Retinal pigment epithelial cell (primary cell): ENCODE results near the gene MAP1S.

Experiments
- DNase-seq: peaks from one replicate; pipeline ENCODE4 v3.0.0-alpha.2; 2010; ENCODE audit warnings: low read depth
- H3K4me3 ChIP-seq: 2 replicates; pipeline ENCODE4 v1.5.1; 2011; ENCODE audit warnings: mild to moderate bottlenecking, low read length, control low read depth, moderate library complexity
- CTCF ChIP-seq: conservative IDR thresholded peaks from 2 replicates; pipeline ENCODE4 v1.5.1; 2011; ENCODE audit warnings: low read depth, low read length, control low read depth, inconsistent platforms

Gene MAP1S

GRCh38 chr19:17695198-17695597, 24.1 kb upstream of the MAP1S start:
- H3K4me3 ChIP-seq = no peak overlapping the region
- no peak for TF ChIP-seq CTCF
- no peak for DNase-seq

- TF ChIP-seq CTCF = peak; percentile 85
- DNase-seq = no peak
- no peak overlapping the region for H3K4me3 ChIP-seq
Measured at GRCh38 chr19:17703824-17704463, 15.3 kb upstream of the MAP1S start.

GRCh38 chr19:17706750-17707181, 12.5 kb upstream of the MAP1S start:
- no peak for DNase-seq

GRCh38 chr19:17711851-17712250, 7.4 kb upstream of the MAP1S start:
- TF ChIP-seq CTCF = no peak
- DNase-seq = no peak
- no peak overlapping the region for H3K4me3 ChIP-seq

More at GRCh38 chr19:17706750-17707181, 12.5 kb upstream of the MAP1S start:
- TF ChIP-seq CTCF = no peak
- H3K4me3 ChIP-seq = no peak overlapping the region

- no peak for DNase-seq
- H3K4me3 ChIP-seq = no peak overlapping the region
- TF ChIP-seq CTCF = peak; percentile 38
Measured at GRCh38 chr19:17716309-17716929, 2.9 kb upstream of the MAP1S start.

- TF ChIP-seq CTCF = no peak
- DNase-seq = no peak
- no peak overlapping the region for H3K4me3 ChIP-seq
Measured at GRCh38 chr19:17718550-17718946, 732 bp upstream of the MAP1S start.
